SKM-1 treated with dmso at 0.1 percent for 144 hours (cell line): Measurements from ENCODE around the gene AGRN.

ENCODE experiments used
- DNase-seq: peaks from one replicate; lab custom pipeline; 2025; ENCODE audit not compliant: unreplicated experiment; lab: John Stamatoyannopoulos, UW

Gene AGRN

GRCh38 chr1:1079408-1080121, 59.6 kb downstream of the AGRN start:
- no peak for DNase-seq

DNA sequence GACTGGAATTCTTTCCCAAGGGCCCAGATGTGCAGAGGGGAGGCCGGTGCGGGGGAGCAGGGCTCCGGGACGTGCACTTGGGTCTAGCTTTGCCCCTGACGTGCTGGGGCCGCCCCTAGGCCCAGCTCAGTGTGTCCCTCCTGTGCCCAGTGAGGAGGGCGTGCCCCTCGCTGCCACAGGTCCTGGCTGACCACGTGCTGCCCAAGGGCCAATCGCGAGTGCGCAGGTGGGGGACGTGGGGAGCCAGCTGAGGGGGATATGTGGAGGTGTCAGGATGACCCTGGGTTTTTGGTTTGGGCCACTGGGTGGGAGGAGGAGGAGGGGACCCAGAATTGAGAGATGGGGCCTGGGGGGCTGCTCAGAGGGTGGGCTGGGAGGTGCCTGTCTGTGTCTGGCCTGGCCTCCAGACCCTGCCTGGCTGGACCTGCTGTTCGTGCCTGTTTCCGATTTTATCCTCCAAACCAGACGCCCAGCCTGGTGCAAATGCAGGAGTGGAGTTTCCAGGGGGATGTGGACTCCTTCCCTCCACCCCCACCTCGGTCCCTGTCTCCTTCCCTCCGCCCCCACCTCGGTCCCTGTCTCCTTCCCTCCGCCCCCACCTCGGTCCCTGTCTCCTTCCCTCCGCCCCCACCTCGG, 60.3 kb downstream of the AGRN start:
- DNase-seq = no peak

DNA sequence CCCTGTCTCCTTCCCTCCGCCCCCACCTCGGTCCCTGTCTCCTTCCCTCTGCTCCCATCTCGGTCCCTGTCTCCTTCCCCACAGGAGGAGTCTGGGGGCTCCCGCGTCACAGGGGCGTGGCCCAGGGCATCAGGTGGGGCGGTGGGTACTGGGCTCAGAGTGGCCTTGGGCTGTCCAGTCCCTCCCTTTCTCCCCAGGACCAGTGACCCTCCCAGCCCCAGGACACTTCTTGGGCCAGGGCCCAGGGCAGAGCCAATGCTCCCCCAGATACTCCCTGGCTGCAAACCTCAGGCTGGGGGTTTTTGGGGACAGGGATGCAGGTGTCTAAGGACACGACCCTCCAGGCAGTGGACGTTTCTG, 61.0 kb downstream of the AGRN start:
- DNase-seq = no peak

DNA sequence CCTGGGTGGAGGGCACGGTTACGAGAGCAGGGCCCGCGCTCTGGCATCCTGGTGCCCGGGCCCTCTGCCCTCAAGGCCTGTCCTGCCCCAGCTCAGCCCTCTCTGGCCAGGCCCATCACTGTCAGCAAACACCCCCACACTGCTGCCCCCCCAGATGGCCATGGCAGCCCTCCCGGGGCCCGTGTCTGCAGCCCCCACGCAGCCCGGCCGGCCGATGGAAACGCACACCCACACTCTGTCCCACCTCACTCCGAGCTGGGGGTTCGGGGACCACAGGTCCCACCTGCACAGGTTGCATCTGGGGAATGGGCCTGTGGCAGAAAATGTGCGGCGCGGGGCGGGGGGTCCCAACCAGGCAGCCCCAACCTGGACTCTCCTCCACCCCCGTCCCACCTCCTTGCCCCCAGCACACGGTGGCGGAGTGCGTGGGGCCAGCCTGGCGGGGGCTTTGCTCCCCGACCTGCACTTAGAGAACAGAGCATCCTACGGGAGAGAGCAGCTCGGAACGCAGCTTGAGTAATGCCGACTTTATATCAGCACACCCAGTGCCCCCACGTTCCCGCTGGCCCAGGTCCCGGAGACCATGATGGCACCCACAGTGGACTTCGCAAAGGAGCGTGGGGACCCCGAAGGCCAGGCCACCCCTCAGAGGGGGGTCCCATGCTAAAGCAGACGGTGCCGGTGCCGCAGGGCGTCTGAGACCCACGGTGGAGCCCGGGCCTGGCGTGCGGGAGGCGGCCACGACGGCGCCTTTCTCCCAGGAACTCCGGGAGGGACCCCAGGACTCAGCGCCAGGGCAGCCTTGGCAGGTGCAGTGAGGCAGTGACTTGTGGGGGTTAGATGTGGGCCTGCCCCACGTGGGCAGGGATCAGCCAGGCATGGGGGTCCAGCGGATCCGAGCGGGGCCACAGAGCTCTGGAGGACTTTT, 61.7 kb downstream of the AGRN start:
- no peak for DNase-seq

GRCh38 chr1:1082239-1082775, 62.4 kb downstream of the AGRN start:
- DNase-seq = no peak

DNA sequence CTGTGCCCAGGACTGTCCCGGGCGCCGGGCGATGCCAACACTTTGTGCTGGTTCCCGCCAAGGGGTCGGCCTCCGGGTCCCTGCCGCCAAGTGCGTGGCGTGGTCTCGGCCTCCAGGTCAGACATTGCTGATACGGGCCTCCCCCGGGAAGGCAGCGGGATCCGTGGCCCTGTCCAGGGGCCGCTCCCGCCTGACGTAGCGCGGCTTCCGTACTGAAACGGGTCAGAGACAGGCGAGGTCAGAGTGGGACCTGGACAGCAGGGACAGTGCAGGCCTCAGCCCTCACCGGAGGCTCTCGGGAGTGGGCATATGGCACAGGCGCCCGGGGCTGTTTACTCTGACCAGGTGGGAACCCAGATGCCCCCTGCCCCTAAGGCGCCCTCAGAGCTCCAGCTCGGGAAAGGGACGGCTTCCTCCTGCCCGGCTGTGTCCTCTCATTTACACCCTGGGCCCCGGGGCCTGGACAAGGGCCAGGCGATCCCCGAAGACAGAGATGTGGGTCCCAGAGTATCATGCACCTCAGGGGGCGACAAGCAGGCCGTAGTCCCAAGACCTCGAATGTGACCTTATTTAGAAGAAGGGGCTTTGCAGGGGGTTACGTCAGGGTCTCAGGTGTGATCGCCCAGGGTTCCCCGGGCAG, 63.0 kb downstream of the AGRN start:
- DNase-seq = no peak

- no peak for DNase-seq
Observed at GRCh38 chr1:1083416-1084371, 63.8 kb downstream of the AGRN start.

DNA sequence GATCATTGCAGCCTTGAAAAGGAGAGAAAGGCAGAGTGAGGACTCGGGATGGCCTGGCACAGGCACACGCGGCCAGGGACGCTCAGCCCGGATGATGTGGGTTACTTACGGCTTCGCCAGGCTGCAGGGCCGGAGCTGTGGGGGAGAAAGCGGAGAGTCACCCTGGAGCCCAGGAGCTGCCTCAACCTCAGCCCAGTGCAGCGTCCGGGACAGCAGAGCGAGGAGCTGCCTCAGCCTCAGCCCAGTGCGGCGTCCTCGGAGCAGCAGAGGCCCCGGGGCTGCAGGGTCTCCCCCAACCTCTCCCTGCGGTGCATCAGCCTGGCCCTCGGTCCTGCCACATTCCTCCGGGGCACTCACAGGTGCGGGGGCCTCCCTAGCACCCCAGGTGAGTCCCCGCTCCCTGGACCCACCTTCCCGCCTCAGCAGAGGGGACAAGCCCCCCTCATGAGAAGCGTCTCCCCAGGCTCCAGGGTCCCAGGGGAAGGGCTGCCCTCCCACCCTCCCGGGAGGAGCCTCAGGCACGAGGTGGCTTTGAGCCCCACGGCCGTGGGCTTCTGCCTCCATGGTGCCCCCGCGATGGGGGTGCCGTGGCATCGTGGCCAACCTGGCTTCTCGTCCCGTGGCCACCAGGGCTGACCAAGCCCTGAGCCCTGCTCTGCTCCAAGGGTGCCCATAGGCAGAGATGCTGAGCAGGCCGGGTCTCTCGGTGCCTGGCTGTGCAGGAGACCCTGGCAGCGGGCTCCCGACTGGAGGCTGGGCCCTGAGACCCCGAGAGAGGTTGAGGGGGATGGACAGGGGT, 64.7 kb downstream of the AGRN start:
- no peak for DNase-seq

DNA sequence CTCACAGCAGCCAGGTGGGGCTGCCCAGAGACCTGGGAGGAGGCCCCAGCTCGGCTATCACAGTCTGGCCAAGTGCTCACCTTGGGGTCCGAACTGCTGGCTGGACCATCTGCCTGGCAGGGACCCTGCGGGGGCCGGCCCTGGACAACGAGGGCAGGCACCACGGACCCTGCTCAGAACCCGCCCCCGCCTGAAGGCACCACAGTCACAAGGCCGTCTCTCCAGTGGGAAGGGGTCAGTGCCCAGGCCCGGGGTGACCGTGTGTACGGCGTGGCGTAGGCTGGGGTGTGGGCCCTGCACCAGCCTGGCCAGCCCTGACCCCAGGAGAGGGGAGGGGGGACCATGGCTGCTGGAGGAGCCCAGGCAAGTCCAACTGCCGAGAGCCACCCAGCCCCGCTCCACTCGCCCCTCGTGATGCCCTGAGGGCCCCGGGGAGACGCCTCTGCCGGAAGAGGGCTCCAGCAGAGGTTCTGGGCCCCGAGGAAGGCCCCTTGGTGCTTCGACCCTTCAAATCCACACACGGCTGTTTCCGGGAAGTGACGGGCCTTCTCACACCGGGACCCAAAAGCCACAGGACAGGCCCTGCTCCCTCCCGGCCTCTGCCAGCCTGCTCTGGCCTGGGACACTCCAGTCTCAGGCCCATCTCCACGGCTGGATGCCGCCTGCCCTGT, 65.4 kb downstream of the AGRN start:
- no peak for DNase-seq

GRCh38 chr1:1085911-1086841, 66.3 kb downstream of the AGRN start:
- no peak for DNase-seq

GRCh38 chr1:1086911-1087341, 67.0 kb downstream of the AGRN start:
- DNase-seq = no peak

GRCh38 chr1:1087351-1088028, 67.6 kb downstream of the AGRN start:
- DNase-seq = no peak

- DNase-seq = no peak
Observed at GRCh38 chr1:1088029-1088800, 68.3 kb downstream of the AGRN start.

- DNase-seq = no peak
Observed at GRCh38 chr1:1088801-1089680, 69.1 kb downstream of the AGRN start.

GRCh38 chr1:1089731-1090423, 70.0 kb downstream of the AGRN start:
- DNase-seq = no peak
